GM12873 (cell line): Measurements from ENCODE around the gene NR3C1.

ENCODE experiments used
- TF ChIP-seq, protein P1 (sequence below): IDR thresholded peaks from 2 replicates; pipeline ENCODE4 v1.5.1; 2012; ENCODE audit warnings: low read depth, mild to moderate bottlenecking, moderate library complexity, low read length, control low read depth; ENCODE audit not compliant: insufficient read depth; ENCODE audit errors: missing control alignments

Gene NR3C1

DNA sequence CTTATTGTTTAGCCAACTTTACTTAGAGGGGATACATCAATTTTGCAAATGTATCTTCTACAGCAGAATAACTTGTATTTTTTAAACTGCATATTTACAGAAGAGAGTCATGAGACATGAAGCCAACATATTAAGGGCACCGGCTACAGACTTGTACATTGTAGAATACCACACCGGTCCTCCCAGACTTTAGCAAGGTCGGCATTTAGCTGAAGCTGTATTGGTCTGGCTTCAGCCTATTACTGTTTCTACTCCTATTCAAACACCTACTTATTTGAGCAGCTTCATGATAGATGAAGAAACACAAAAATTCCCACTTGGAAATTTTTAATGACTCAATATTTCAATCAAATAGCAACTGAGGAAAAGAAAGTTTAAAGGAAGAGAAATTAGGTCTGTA is 33.0 kb downstream of the NR3C1 start:
- TF ChIP-seq, protein P1, sequence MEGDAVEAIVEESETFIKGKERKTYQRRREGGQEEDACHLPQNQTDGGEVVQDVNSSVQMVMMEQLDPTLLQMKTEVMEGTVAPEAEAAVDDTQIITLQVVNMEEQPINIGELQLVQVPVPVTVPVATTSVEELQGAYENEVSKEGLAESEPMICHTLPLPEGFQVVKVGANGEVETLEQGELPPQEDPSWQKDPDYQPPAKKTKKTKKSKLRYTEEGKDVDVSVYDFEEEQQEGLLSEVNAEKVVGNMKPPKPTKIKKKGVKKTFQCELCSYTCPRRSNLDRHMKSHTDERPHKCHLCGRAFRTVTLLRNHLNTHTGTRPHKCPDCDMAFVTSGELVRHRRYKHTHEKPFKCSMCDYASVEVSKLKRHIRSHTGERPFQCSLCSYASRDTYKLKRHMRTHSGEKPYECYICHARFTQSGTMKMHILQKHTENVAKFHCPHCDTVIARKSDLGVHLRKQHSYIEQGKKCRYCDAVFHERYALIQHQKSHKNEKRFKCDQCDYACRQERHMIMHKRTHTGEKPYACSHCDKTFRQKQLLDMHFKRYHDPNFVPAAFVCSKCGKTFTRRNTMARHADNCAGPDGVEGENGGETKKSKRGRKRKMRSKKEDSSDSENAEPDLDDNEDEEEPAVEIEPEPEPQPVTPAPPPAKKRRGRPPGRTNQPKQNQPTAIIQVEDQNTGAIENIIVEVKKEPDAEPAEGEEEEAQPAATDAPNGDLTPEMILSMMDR: no peak

DNA sequence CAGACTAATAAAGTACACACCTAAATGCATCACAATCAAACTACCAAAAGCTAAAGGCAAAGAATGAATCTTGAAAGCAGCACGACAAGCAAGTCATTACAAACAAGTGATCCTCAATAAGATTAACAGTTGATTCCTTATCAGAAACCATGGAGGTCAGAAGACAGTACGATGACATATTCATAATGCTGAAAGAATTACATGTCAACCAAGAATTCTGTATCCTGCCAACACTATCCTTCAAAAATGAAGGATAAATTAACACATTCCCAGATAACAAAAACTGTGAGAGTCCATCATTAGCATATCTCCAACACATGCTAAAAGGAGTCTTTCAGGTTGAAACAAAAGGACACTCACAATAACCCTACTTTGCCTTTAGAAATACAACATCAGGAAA is 39.4 kb downstream of the NR3C1 start:
- TF ChIP-seq, protein P1: no peak

- TF ChIP-seq, protein P1: no peak
These were observed 40.7 kb downstream of the NR3C1 start for GRCh38 chr5:143362664-143363227.

DNA sequence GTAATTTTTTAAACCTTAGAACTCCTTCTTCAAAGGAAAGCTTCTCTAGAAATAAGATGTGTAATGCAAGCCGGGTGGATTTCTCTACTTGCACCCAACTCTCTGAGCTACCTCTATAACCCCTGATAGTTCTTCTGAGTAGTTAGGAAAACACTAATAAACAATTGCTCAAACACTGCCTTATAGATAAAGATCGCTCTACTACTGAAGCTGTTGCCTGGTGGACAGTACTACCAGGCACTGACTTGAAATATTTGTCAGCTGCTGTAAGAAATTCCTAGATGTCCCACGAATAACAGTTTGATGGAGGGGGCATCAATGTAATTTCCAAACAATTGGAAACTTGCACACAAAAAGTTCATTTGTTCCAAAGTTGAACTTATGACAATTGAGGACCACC is 42.0 kb downstream of the NR3C1 start:
- TF ChIP-seq, protein P1: no peak

GRCh38 chr5:143360755-143361154 is 42.7 kb downstream of the NR3C1 start:
- TF ChIP-seq, protein P1: no peak

- TF ChIP-seq, protein P1: no peak
These were observed 43.6 kb downstream of the NR3C1 start for GRCh38 chr5:143359869-143360268.

DNA sequence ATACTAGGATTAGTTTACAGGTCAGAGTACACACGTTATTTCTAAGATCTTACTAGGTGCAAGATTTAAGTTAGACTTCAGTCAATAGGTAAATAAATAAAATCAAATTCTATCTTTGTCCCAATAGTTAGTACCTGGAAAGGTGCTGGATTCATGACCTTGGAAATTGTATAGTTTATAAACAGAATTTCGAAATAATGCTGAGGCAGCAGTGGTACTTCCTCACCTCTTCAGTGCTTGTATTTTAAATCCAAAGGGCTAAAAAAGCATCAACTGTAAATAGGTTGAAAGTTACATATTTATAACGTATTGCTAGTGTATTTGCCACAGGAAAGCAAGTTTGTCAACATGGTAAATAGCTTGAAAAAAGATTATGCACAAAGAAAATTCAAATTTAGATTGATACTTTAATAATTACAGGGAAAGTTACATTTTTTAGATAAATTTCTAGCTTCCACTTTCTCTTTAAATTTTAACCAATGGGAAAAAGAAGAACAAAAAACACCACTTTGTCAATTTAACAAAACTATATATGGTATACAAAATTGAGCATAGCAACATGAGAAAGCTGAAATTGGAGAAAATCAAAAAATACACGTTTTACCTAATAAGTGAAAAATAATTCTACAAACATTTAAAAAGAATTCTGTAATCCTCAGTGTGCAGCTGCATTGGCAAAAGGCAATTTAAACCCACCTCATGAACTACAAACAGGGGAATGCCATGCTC is 46.5 kb downstream of the NR3C1 start:
- TF ChIP-seq, protein P1: no peak
